Panc1 (cell line): ENCODE data around the gene MAPK8IP2. TPM values are rescaled to one million over a fixed set of nuclear protein-coding genes. Genes with fewer than 3 reads are reported as not detected.

Source experiments
- ATAC-seq: fragments of 200-7000 bp; cut with Tn5 transposase; 2 replicates; pipeline ENCODE4 v1.9.1; 2020; ENCODE audit warnings: mild to moderate bottlenecking, moderate library complexity
- BruUV-seq: library from RNA; stranded (reverse); fragments of 400-500 nt; replicated peaks from 2 replicates; lab custom pipeline; 2021; lab: Mats Ljungman, UMichigan
- CTCF ChIA-PET: fragments of 300-600 bp; sonication (Branson Sonifier 250); formaldehyde crosslinking; loops from one replicate; lab custom pipeline; 2022; ENCODE audit warnings: antibody characterized with exemption; lab: Charles Lee
- POLR2A ChIA-PET: fragments of 300-600 bp; sonication (Branson Sonifier 250); formaldehyde crosslinking; loops from one replicate; lab custom pipeline; 2022; ENCODE audit warnings: antibody characterized with exemption; lab: Charles Lee
- DNase-seq: peaks from one replicate; pipeline ENCODE4 v3.0.0-alpha.2; 2010; ENCODE audit warnings: low read depth, low spot score
- H3K27ac ChIP-seq: 2 replicates; pipeline ENCODE4 v1.5.1; 2011; ENCODE audit warnings: mild to moderate bottlenecking, low read length, inconsistent platforms
- H3K27me3 ChIP-seq: fragments of 200-500 bp; sonication (Bioruptor generic); 2 replicates; pipeline ENCODE4 v1.6.0; 2014; ENCODE audit warnings: low read length, inconsistent platforms; ENCODE audit not compliant: control insufficient read depth, insufficient read depth
- H3K36me3 ChIP-seq: fragments of 200-500 bp; sonication (Bioruptor generic); 2 replicates; pipeline ENCODE4 v1.5.1; 2014; ENCODE audit warnings: inconsistent platforms, mild to moderate bottlenecking, low read length, moderate library complexity; ENCODE audit not compliant: control insufficient read depth, insufficient read depth
- H3K4me1 ChIP-seq: 2 replicates; pipeline ENCODE4 v1.5.1; 2011; ENCODE audit warnings: inconsistent platforms, mild to moderate bottlenecking, low read length, moderate library complexity; ENCODE audit not compliant: control insufficient read depth, insufficient read depth
- H3K4me3 ChIP-seq, 2 experiments: 2 replicates each; pipeline ENCODE4 v1.5.1; 2011 to 2012; ENCODE audit warnings: low read depth in 2 of 2, low read length in 2 of 2, mild to moderate bottlenecking in 2 of 2, inconsistent platforms in 1 of 2, moderate library complexity in 1 of 2
- H3K9me3 ChIP-seq: fragments of 200-500 bp; sonication (Bioruptor generic); 2 replicates; pipeline ENCODE4 v1.5.1; 2014; ENCODE audit warnings: low read depth, mild to moderate bottlenecking, inconsistent platforms, low read length, moderate library complexity; ENCODE audit not compliant: control insufficient read depth, insufficient read depth
- POLR2AphosphoS5 ChIP-seq: IDR thresholded peaks from 2 replicates; pipeline ENCODE4 v1.6.1; 2012; ENCODE audit warnings: mild to moderate bottlenecking, low read depth, low read length, moderate library complexity
- REST ChIP-seq, 2 experiments: IDR thresholded peaks; 2 replicates each; pipeline ENCODE4 v1.6.1; 2011 to 2012; ENCODE audit warnings: low read depth in 2 of 2, control low read depth in 1 of 2, low read length in 1 of 2, mild to moderate bottlenecking in 1 of 2, moderate library complexity in 1 of 2; ENCODE audit not compliant: insufficient read depth in 1 of 2
- SIN3A ChIP-seq: IDR thresholded peaks from 2 replicates; pipeline ENCODE4 v1.6.1; 2012; ENCODE audit warnings: low read depth, mild to moderate bottlenecking, low read length, moderate library complexity, borderline replicate concordance; ENCODE audit not compliant: insufficient read depth
- TCF7L2 ChIP-seq: IDR thresholded peaks from 2 replicates; pipeline ENCODE4 v1.6.1; 2011; ENCODE audit warnings: mild to moderate bottlenecking, low read depth, low read length, inconsistent platforms
- in situ Hi-C: cut with HindIII; loops from 2 replicates; pipeline ENCODE4 v1.10.0; 2016; ENCODE audit warnings: low sequenced_read_pairs, low pct_unique_long_range_greater_than_20kb
- intact Hi-C: fragments of 100-400 bp; cut with micrococcal nuclease; formaldehyde crosslinking; loops from one replicate; pipeline ENCODE4 v1.10.0; 2022; ENCODE audit not compliant: unreplicated experiment
- total RNA-seq: library from RNA; stranded (reverse); gene quantifications from one replicate; pipeline ENCODE4 v1.2.1, GENCODE V29; 2021; ENCODE audit not compliant: unreplicated experiment
- TF ChIP-seq, protein P1 (sequence below): fragments of 450-650 bp; IDR thresholded peaks from 2 replicates; pipeline ENCODE4 v1.5.1; 2017; ENCODE audit warnings: mild to moderate bottlenecking

Gene MAPK8IP2
- total RNA-seq, 1 experiment from 2014 or later, result 38.4 TPM

- Histone ChIP-seq H3K4me1 (0 out of 2 replicates have a peak, but pooled peaks cover 4% of the 10 kb centered on the region), H3K36me3 (no peaks in the 10 kb centered on the region), H3K4me3 (peak within 1 kb of the TSS; percentile 67 to 82), H3K27ac (peak within 1 kb of the TSS; percentile 66; the same call in 1 of the 2 replicates), H3K27me3 (no peaks in the 10 kb centered on the region), H3K9me3 (no peaks in the 10 kb centered on the region)
- ChIA-PET POLR2A (no interaction called here), CTCF (interaction anchor here (0.6 to 0.9 kb wide), 4 partner anchors 13 to 66 kb away, joined by 3 to 5 read pairs (median 3); partner anchors contain the start of gene ARSA)
- ATAC-seq (peak; percentile 98), DNase-seq (peak; percentile 66)
- in situ Hi-C loops (no loop called here), intact Hi-C loops (no loop called here)
- BruUV-seq, result TSS peak; percentile 94
- TF ChIP-seq, protein P1, sequence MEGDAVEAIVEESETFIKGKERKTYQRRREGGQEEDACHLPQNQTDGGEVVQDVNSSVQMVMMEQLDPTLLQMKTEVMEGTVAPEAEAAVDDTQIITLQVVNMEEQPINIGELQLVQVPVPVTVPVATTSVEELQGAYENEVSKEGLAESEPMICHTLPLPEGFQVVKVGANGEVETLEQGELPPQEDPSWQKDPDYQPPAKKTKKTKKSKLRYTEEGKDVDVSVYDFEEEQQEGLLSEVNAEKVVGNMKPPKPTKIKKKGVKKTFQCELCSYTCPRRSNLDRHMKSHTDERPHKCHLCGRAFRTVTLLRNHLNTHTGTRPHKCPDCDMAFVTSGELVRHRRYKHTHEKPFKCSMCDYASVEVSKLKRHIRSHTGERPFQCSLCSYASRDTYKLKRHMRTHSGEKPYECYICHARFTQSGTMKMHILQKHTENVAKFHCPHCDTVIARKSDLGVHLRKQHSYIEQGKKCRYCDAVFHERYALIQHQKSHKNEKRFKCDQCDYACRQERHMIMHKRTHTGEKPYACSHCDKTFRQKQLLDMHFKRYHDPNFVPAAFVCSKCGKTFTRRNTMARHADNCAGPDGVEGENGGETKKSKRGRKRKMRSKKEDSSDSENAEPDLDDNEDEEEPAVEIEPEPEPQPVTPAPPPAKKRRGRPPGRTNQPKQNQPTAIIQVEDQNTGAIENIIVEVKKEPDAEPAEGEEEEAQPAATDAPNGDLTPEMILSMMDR, result peak; percentile 92
- TF ChIP-seq REST (IDR thresholded peaks at IDR 0.05; ENCODE audit: insufficient read depth in 1 of 2, low read depth in 2 of 2, low read length in 1 of 2) (no peak), POLR2AphosphoS5 (peak; percentile 54), TCF7L2 (no peak), SIN3A (no peak)
These were observed 37.8 kb upstream of the MAPK8IP2 start, which contains the start of gene SYCE3 for GRCh38 chr22:50562523-50563412. TSS of gene SYCE3 (minus strand) at chr22:50562919. CDS start at chr22:50556405, 6,514 bp downstream.

DNA sequence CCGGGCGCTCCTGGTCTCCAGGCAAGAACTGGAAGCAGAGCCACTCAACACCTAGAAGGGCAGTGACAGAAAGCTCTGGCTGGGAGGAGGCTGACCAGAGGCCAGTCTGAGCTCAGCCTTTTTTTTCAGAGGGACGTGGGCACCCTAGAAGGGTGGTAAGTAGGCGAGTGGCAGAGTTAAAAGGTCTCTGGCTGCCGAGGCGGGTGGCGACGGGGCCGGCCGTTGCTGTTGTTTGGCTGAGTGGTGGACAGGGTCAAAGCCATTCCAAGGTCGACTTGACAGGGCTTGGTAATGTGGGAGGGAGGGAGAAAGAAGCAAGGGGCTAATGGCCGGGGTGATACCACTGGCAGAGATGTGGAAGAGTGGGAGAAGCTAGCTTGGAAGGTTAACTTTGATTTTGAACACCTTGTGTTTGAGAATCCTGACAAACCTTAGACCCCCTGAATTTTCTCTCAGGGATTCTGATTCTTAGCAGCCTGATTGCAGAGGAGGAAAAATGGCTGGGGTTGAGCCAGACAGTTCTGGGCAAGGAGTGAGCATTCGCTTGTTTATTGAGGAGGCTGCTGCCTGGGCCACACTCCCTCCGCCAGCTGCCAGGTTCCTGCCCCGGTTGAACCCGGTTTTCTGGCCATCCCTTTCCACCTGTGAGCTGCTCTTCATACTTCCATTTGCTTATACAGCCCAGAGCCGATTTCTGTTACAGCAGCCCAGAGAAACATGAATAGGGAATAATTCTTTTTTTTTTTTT, 37.0 kb upstream of the MAPK8IP2 start:
- Histone ChIP-seq H3K9me3 (no peaks in the 10 kb centered on the region), H3K4me3 (peak overlapping the region; percentile 67 to 82), H3K27me3 (no peaks in the 10 kb centered on the region), H3K4me1 (0 out of 2 replicates have a peak, but pooled peaks cover 4% of the 10 kb centered on the region), H3K27ac (peak overlapping the region; percentile 66; the same call in 1 of the 2 replicates), H3K36me3 (no peaks in the 10 kb centered on the region)
- ATAC-seq (peak; percentile 22), DNase-seq (no peak)
- BruUV-seq, result no TSS peak
- ChIA-PET CTCF (interaction anchor here (0.6 to 0.9 kb wide), 2 partner anchors 12 to 64 kb away, joined by 3 read pairs; partner anchors contain the start of gene ARSA), POLR2A (interaction anchor here (0.7 kb wide), 1 partner anchor 66 kb away, joined by 4 read pairs; no protein-coding TSS in a partner anchor)
- in situ Hi-C loops, result no loop called here
- TF ChIP-seq TCF7L2, result no peak
- TF ChIP-seq SIN3A, result no peak
- TF ChIP-seq POLR2AphosphoS5, result no peak
- TF ChIP-seq, protein P1, result no peak
- TF ChIP-seq REST (IDR thresholded peaks at IDR 0.05; ENCODE audit: insufficient read depth in 1 of 2, low read depth in 2 of 2, low read length in 1 of 2), result no peak
- intact Hi-C loops, result no loop called here
